Kidney epithelial cell (primary cell): ENCODE measurements around the gene MRPL1. TPM values are rescaled to one million over a fixed set of nuclear protein-coding genes. Genes with fewer than 3 reads are reported as not detected.
"Not testable (repeated sequence)": the region's sequence is repeated elsewhere in the genome, so short reads cannot be mapped to it uniquely, and the experiment has no call there.

Experiments used
- DNase-seq: peaks from one replicate; pipeline ENCODE4 v3.0.0-alpha.2; 2010; ENCODE audit warnings: low read depth
- H3K27me3 ChIP-seq: 2 replicates; pipeline ENCODE4 v1.6.0; 2011; ENCODE audit warnings: low read length; ENCODE audit not compliant: control insufficient read depth, insufficient read depth
- H3K36me3 ChIP-seq: 2 replicates; pipeline ENCODE4 v1.5.1; 2011; ENCODE audit warnings: low read length; ENCODE audit not compliant: control insufficient read depth, insufficient read depth
- H3K4me3 ChIP-seq: 2 replicates; pipeline ENCODE4 v1.5.1; 2011; ENCODE audit warnings: low read depth, mild to moderate bottlenecking, control low read depth, low read length
- CTCF ChIP-seq: IDR thresholded peaks from 2 replicates; pipeline ENCODE4 v1.5.1; 2011; ENCODE audit warnings: mild to moderate bottlenecking, moderate library complexity, low read length, control low read depth, inconsistent platforms; ENCODE audit not compliant: insufficient read depth, poor library complexity, severe bottlenecking
- total RNA-seq: library from RNA; depleted of rRNA; stranded (reverse); fragments of >200 nt; gene quantifications from 2 replicates; pipeline ENCODE4 v1.2.3, GENCODE V29; 2015

Gene MRPL1
- total RNA-seq, 1 donor from 2014 or later: 35.8 TPM

- H3K4me3 ChIP-seq: no peak overlapping the region
- no peak for TF ChIP-seq CTCF
- no peaks in the 10 kb centered on the region for H3K36me3 ChIP-seq
- DNase-seq: peak; percentile 9
- H3K27me3 ChIP-seq: no peaks in the 10 kb centered on the region
These were observed 69.0 kb downstream of the MRPL1 start for GRCh38 chr4:77931452-77932135.

- TF ChIP-seq CTCF: no peak
- Histone ChIP-seq H3K4me3 (no peak overlapping the region), H3K36me3 (no peaks in the 10 kb centered on the region), H3K27me3 (no peaks in the 10 kb centered on the region)
- no peak for DNase-seq
These were observed 75.9 kb downstream of the MRPL1 start for GRCh38 chr4:77938560-77938959.

- H3K4me3 ChIP-seq, H3K27me3 ChIP-seq, H3K36me3 ChIP-seq, DNase-seq: not testable (repeated sequence)
These were observed 83.3 kb downstream of the MRPL1 start for GRCh38 chr4:77945929-77946328.

GRCh38 chr4:77950203-77950602, 87.6 kb downstream of the MRPL1 start:
- H3K4me3 ChIP-seq: no peak overlapping the region
- DNase-seq: no peak
- H3K36me3 ChIP-seq: peaks cover 1% of the 10 kb centered on the region
- TF ChIP-seq CTCF: no peak
- no peaks in the 10 kb centered on the region for H3K27me3 ChIP-seq

- Histone ChIP-seq H3K4me3 (no peak overlapping the region), H3K27me3 (no peaks in the 10 kb centered on the region), H3K36me3 (peaks cover 1% of the 10 kb centered on the region)
- DNase-seq: no peak
- TF ChIP-seq CTCF: no peak
These were observed 89.8 kb downstream of the MRPL1 start for GRCh38 chr4:77952457-77952856.

GRCh38 chr4:77954690-77955089, 92.1 kb downstream of the MRPL1 start:
- Histone ChIP-seq H3K4me3 (no peak overlapping the region), H3K27me3 (no peaks in the 10 kb centered on the region), H3K36me3 (peaks cover 1% of the 10 kb centered on the region)
- no peak for TF ChIP-seq CTCF
- no peak for DNase-seq
